BJ (cell line): ENCODE data around the gene MPHOSPH8. TPM values are rescaled to one million over a fixed set of nuclear protein-coding genes. Genes with fewer than 3 reads are reported as not detected.

ENCODE experiments used
- polyA plus RNA-seq: library from polyadenylated mRNA; depleted of rRNA; stranded (reverse); fragments of >200 nt; gene quantifications from 2 replicates; pipeline ENCODE4 v1.2.3, GENCODE V29; 2011; rRNA removed

Gene MPHOSPH8
- polyA plus RNA-seq, 1 experiment = 12.3 TPM

Other genes with a start within 250 kb of the MPHOSPH8 start
- gene TPTE2, start 72.1 kb upstream of the MPHOSPH8 start, polyA plus RNA-seq = not detected in 2 replicates
- 27.9 and 28.8 TPM in 2 replicates for gene PSPC1, start 149.3 kb downstream of the MPHOSPH8 start, polyA plus RNA-seq
- gene ZMYM5, start 230.0 kb downstream of the MPHOSPH8 start, polyA plus RNA-seq = 4.6 and 9.2 TPM in 2 replicates